ENCODE results near the gene HSPA9.

DNA sequence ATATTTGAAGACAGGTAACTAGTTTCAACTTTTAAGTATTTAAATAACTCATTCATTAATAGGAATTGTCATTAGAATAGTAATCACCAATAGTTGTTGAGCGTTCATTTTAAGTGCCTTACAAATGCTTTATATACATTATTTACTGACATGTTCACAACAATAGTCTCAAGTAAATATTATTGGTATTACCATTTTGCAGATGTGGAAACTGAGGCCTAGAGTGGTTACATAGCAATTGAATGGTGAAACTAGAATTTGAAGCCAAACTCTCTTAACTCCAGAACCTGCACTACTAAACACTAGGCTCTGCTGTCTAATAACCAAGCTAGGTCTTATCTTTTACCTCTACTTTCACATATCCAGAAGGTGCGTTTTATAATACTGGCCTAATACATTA is 4.8 kb upstream of the HSPA9 start:
- TF ChIP-seq YY1 (IDR thresholded peaks at IDR 0.05; ENCODE audit: low read depth) (no peak), EP300 (IDR thresholded peaks at IDR 0.05; ENCODE audit: borderline replicate concordance) (no peak), RAD21 (IDR thresholded peaks at IDR 0.05; ENCODE audit: low read depth) (no peak), TAF1 (IDR thresholded peaks at IDR 0.05; ENCODE audit: low read depth) (no peak), CEBPB (IDR thresholded peaks at IDR 0.05) (no peak), FOXM1 (IDR thresholded peaks at IDR 0.05; ENCODE audit: borderline replicate concordance, low read depth) (no peak), CREB1 (IDR thresholded peaks at IDR 0.05; ENCODE audit: low read depth) (no peak), NFIC (IDR thresholded peaks at IDR 0.05) (no peak), TEAD4 (IDR thresholded peaks at IDR 0.05) (no peak), ZBTB7A (IDR thresholded peaks at IDR 0.05; ENCODE audit: low read depth) (no peak), TCF12 (IDR thresholded peaks at IDR 0.05; ENCODE audit: low read depth) (no peak)
- TF ChIP-seq, protein P1, sequence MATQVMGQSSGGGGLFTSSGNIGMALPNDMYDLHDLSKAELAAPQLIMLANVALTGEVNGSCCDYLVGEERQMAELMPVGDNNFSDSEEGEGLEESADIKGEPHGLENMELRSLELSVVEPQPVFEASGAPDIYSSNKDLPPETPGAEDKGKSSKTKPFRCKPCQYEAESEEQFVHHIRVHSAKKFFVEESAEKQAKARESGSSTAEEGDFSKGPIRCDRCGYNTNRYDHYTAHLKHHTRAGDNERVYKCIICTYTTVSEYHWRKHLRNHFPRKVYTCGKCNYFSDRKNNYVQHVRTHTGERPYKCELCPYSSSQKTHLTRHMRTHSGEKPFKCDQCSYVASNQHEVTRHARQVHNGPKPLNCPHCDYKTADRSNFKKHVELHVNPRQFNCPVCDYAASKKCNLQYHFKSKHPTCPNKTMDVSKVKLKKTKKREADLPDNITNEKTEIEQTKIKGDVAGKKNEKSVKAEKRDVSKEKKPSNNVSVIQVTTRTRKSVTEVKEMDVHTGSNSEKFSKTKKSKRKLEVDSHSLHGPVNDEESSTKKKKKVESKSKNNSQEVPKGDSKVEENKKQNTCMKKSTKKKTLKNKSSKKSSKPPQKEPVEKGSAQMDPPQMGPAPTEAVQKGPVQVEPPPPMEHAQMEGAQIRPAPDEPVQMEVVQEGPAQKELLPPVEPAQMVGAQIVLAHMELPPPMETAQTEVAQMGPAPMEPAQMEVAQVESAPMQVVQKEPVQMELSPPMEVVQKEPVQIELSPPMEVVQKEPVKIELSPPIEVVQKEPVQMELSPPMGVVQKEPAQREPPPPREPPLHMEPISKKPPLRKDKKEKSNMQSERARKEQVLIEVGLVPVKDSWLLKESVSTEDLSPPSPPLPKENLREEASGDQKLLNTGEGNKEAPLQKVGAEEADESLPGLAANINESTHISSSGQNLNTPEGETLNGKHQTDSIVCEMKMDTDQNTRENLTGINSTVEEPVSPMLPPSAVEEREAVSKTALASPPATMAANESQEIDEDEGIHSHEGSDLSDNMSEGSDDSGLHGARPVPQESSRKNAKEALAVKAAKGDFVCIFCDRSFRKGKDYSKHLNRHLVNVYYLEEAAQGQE (IDR thresholded peaks at IDR 0.05; ENCODE audit: low read depth): no peak
- TF ChIP-seq, protein P2, sequence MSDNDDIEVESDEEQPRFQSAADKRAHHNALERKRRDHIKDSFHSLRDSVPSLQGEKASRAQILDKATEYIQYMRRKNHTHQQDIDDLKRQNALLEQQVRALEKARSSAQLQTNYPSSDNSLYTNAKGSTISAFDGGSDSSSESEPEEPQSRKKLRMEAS (IDR thresholded peaks at IDR 0.05): no peak

All from Ishikawa (cell line).